Ovary (tissue), 9 donors: ENCODE results near the gene ME1. TPM values are rescaled to one million over a fixed set of nuclear protein-coding genes. Genes with fewer than 3 reads are reported as not detected.
"Not testable (repeated sequence)": the region's sequence is repeated elsewhere in the genome, so short reads cannot be mapped to it uniquely, and the experiment has no call there.

Experiments
- DNase-seq, 5 donors: peaks; one replicate each; pipeline ENCODE4 v3.0.0-alpha.2; 2019 to 2020
- H3K27ac ChIP-seq, 2 donors: fragments of 200-600 bp; one replicate each; pipeline versions ENCODE4 v1.5.1 to v1.8.0; 2019 to 2022
- H3K27me3 ChIP-seq: fragments of 200-600 bp; one replicate; pipeline ENCODE4 v1.8.0; 2022
- H3K36me3 ChIP-seq: fragments of 200-600 bp; sonication (generic); one replicate; pipeline ENCODE4 v1.5.1; 2019
- H3K4me1 ChIP-seq: one replicate; pipeline ENCODE4 v1.8.1; 2013; ENCODE audit warnings: mild to moderate bottlenecking, moderate library complexity; ENCODE audit not compliant: insufficient read depth
- H3K4me3 ChIP-seq: fragments of 200-600 bp; sonication (generic); one replicate; pipeline ENCODE4 v1.5.1; 2017
- H3K9me3 ChIP-seq, 2 donors: fragments of 200-600 bp in 1 of 2; sonication (generic) in 1 of 2; one replicate each; pipeline versions ENCODE4 v1.5.1 to v1.8.1; 2013 to 2019; ENCODE audit warnings: mild to moderate bottlenecking in 1 of 2, moderate library complexity in 1 of 2
- CTCF ChIP-seq, 3 donors: fragments of 450-650 bp in 2 of 3; fragments of 200-600 bp in 1 of 3; IDR thresholded peaks; one replicate each; pipeline versions ENCODE4 v1.5.1 to v1.8.0; 2016 to 2022; ENCODE audit warnings: antibody characterized with exemption in 3 of 3, mild to moderate bottlenecking in 1 of 3
- EP300 ChIP-seq: sonication (generic); formaldehyde crosslinking; IDR thresholded peaks from one replicate; pipeline ENCODE4 v1.6.1; 2017; ENCODE audit warnings: antibody characterized with exemption
- POLR2A ChIP-seq: fragments of 450-650 bp; IDR thresholded peaks from one replicate; pipeline ENCODE4 v1.6.1; 2017; ENCODE audit warnings: antibody characterized with exemption, mild to moderate bottlenecking, moderate library complexity
- WGBS, 3 donors: extraction: QIAGEN DNeasy Blood & Tissue Kit in 1 of 3; methylation state at CpG; one replicate each; pipeline versions ENCODE4 v1.1.5 to v1.1.7; 2013 to 2017; 5-methylcytosine and 5-hydroxymethylcytosine counted together
- intact Hi-C, 4 donors: fragments of 100-400 bp; cut with DNase I; formaldehyde crosslinking; loops; one replicate each; pipeline versions ENCODE4 v1.11.0 to v1.15.1; 2022 to 2023
- polyA plus RNA-seq, 2 donors: library from polyadenylated mRNA; stranded (reverse); fragments of 200-250 nt in 1 of 2; fragments of 350-450 nt in 1 of 2; fragmentation: Illumina TruSeq in 1 of 2; extraction: RNeasy Lipid Tissue Mini Kit (QIAGEN cat#74804) in 1 of 2; gene quantifications; one replicate each; pipeline ENCODE4 v1.2.3, GENCODE V29; 2013 to 2014
- total RNA-seq, 7 donors: library from RNA; depleted of rRNA in 2 of 7; stranded (reverse); fragments of >200 nt in 2 of 7; fragmentation: NEBNext Ultra II Directional in 3 of 7; extraction: Animal tissue kit (Norgen Biotek cat#: 25700) in 3 of 7; gene quantifications; one replicate each; pipeline versions ENCODE4 v1.1.0 to v1.2.4, GENCODE V29; 2016 to 2023
- donor health status: DM: no; HTN: no; CAD: no; lungs with moderate emphysema.
- donor health status: DM: no; HTN: no; CAD: no.
- donor health status: Bipolar disorder and iron deficiency.
- donor health status: DM: yes; HTN: yes; CAD: no.
- donor health status: DM: no; HTN: no; CAD: no.
- donor health status: DM: yes; HTN: yes; CAD: no.

Gene ME1
- total and polyA plus RNA-seq, 9 donors = 7.5 to 19.6 (median 14.9) TPM

- DNase-seq = no peak
- Histone ChIP-seq H3K27me3 (no peaks in the 10 kb centered on the region), H3K36me3 (no peaks in the 10 kb centered on the region), H3K27ac (no peak overlapping the region), H3K4me3 (no peak overlapping the region), H3K4me1 (no peaks in the 10 kb centered on the region), H3K9me3 (no peaks in the 10 kb centered on the region)
- TF ChIP-seq EP300 (no peak), CTCF (IDR thresholded peaks at IDR 0.05) (no peak), POLR2A (no peak)
- intact Hi-C loops = no loop called here
Measured at GRCh38 chr6:83368577-83368976, 62.3 kb downstream of the ME1 start.

- 98 to 100% (median 100%) methylated on average over 1 of the region's 1 CpG for WGBS, 3 donors
- no peak for DNase-seq
- Histone ChIP-seq H3K9me3 (no peaks in the 10 kb centered on the region), H3K36me3 (no peaks in the 10 kb centered on the region), H3K4me1 (no peaks in the 10 kb centered on the region), H3K27me3 (no peaks in the 10 kb centered on the region), H3K27ac (no peak overlapping the region), H3K4me3 (no peak overlapping the region)
- intact Hi-C loops = no loop called here
- no peak for TF ChIP-seq POLR2A
- no peak for TF ChIP-seq CTCF (IDR thresholded peaks at IDR 0.05)
- TF ChIP-seq EP300 = no peak
Measured at GRCh38 chr6:83367104-83367503, 63.7 kb downstream of the ME1 start.

- H3K27me3 ChIP-seq = no peaks in the 10 kb centered on the region
- no peaks in the 10 kb centered on the region for H3K9me3 ChIP-seq
- no peaks in the 10 kb centered on the region for H3K36me3 ChIP-seq
- H3K4me3 ChIP-seq = no peak overlapping the region
- intact Hi-C loops = no loop called here
- no peak overlapping the region for H3K27ac ChIP-seq
- no peaks in the 10 kb centered on the region for H3K4me1 ChIP-seq
- DNase-seq = no peak
- TF ChIP-seq CTCF (IDR thresholded peaks at IDR 0.05) (no peak), EP300 (no peak), POLR2A (no peak)
- WGBS, 3 donors = 75 to 95% (median 88%) methylated on average over 1 of the region's 1 CpG
Measured at GRCh38 chr6:83365931-83366330, 64.9 kb downstream of the ME1 start.

GRCh38 chr6:83362349-83362748, 68.5 kb downstream of the ME1 start:
- H3K36me3 ChIP-seq, H3K9me3 ChIP-seq, H3K4me3 ChIP-seq, H3K4me1 ChIP-seq, DNase-seq, H3K27ac ChIP-seq, intact Hi-C loops, H3K27me3 ChIP-seq: not testable (repeated sequence)
- 95 to 97% (median 95%) methylated on average over 6 of the region's 6 CpGs for WGBS, 3 donors

GRCh38 chr6:83359638-83360037, 71.2 kb downstream of the ME1 start:
- DNase-seq = no peak
- H3K27ac ChIP-seq = no peak overlapping the region
- WGBS, 3 donors = 96 to 99% (median 98%) methylated on average over 3 of the region's 3 CpGs
- intact Hi-C loops = no loop called here
- no peak overlapping the region for H3K4me3 ChIP-seq
- no peak for TF ChIP-seq POLR2A
- no peak for TF ChIP-seq CTCF (IDR thresholded peaks at IDR 0.05)
- TF ChIP-seq EP300 = no peak
- H3K4me1 ChIP-seq = no peaks in the 10 kb centered on the region
- H3K27me3 ChIP-seq = no peaks in the 10 kb centered on the region
- H3K9me3 ChIP-seq = no peaks in the 10 kb centered on the region
- H3K36me3 ChIP-seq = no peaks in the 10 kb centered on the region
